ENCODE measurements around the gene PHF21A.
"Not testable (repeated sequence)": the region's sequence is repeated elsewhere in the genome, so short reads cannot be mapped to it uniquely, and the experiment has no call there.

Gene PHF21A

GRCh38 chr11:46036009-46036408 is 85.2 kb downstream of the PHF21A start:
- no peak for DNase-seq (ENCODE audit: low read depth in 3 of 3)

DNA sequence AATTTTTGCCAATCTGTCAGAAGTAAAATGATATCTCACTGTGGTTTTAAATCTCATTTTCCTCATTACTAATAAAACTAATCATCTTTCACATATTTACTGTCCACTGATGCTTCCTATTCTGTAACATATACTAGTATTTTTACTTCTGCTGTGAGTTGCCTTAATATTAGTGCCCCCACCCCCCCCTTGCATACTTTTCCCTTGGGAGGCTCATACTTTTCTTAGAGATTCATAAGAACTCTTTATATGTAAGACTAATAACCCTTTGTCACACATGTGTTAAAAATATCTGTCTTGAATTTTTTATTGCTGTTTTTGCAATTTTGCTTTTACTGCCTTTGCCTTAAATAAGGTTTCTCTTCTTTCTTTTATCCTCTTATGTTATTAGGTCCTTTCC is 87.2 kb downstream of the PHF21A start:
- DNase-seq (ENCODE audit: low read depth in 3 of 3): no peak

DNA sequence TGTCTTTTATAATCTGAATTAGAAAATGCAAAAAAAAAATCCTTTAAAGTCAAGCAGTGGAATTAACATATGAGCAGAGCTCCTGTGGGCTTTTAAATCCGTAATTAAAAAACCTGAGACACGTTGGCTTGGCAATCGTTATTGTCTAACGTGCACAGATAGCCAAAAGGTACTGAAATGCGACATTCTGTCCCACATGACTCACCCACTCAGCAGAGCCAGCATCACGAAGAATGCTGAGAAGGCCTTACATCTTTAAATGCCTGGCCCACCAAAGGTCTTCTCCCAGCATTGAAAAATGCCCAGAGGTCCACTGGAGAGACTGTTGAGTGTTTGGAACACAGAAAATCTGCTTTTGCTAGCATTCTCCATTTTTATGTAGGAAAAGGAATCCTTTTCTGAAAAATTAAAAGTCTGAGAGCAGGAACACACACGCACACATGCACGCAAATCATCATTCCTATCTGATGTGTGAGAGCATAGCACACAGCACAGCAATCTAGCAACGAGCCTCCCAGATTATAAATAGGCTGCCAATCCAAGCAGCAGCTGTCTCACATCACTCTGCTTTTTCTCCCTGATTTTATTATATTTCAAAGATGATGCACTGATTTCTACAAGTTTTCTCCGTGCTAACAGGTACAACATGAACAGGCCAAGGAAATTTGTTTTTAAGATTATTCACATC is 94.5 kb downstream of the PHF21A start:
- no peak for DNase-seq (ENCODE audit: low read depth in 3 of 3)

GRCh38 chr11:46020084-46020599 is 101.1 kb downstream of the PHF21A start:
- no peak for DNase-seq (ENCODE audit: low read depth in 3 of 3)

DNA sequence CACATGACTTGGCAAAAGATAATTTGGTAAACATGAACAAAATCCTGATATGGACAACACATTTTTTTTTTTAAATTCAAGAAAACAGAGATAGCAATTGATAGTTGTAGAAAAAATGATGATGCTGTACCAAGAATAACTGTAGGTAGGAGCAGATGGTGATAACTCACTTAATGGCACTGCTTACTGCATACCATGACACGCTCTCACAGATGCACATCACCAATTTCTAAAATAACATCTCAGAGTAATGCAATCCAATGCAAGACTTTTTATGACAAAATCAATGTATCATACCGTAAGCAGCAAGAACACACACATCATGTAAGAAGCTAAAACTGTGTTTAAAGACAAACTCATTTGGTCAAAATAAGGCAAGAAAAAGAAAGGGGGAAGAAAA is 102.6 kb downstream of the PHF21A start:
- DNase-seq (ENCODE audit: low read depth in 3 of 3): no peak

- DNase-seq (ENCODE audit: low read depth in 3 of 3): no peak
Measured at GRCh38 chr11:46017341-46017740, 103.9 kb downstream of the PHF21A start.

DNA sequence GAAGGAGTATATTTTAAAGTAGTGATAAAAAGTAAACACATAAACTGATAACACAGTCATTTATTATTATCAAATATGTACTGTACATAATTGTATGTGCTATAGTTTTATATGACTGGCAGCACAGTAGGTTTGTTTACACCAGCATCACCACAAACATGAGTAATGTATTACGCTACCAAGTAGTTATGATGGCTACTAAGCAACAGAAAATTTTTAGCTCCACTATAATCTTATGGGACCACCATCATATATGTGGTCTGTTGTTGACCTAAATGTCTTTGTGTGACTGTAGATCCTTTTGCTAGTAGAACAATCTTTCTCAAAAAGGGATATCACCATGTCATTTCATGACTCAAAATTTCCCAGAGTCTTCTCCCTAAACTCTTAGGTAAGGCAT is 105.3 kb downstream of the PHF21A start:
- DNase-seq (ENCODE audit: low read depth in 3 of 3): no peak

GRCh38 chr11:46014168-46014567 is 107.1 kb downstream of the PHF21A start:
- not testable (repeated sequence) for DNase-seq (ENCODE audit: low read depth in 3 of 3)

GRCh38 chr11:46012185-46012584 is 109.1 kb downstream of the PHF21A start:
- no peak for DNase-seq (ENCODE audit: low read depth in 3 of 3)

DNA sequence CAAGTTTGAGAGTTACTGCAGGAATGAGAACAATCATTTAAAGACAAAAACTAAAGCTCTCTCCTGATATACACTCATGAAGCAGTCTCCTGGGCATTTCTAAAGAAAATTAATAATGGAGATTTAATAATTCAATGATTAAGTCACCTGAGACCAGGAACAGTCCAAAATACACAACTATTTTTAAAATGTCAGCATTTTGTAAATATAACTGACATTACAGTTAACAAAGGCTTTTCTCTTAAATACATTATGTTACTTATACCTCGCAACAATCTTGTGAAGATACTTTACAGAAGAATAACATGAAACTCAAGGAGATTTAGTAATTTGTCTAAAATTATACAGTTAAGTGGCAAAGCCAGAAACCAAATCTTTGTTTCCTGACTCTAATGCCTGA is 111.2 kb downstream of the PHF21A start:
- no peak for DNase-seq (ENCODE audit: low read depth in 3 of 3)

DNA sequence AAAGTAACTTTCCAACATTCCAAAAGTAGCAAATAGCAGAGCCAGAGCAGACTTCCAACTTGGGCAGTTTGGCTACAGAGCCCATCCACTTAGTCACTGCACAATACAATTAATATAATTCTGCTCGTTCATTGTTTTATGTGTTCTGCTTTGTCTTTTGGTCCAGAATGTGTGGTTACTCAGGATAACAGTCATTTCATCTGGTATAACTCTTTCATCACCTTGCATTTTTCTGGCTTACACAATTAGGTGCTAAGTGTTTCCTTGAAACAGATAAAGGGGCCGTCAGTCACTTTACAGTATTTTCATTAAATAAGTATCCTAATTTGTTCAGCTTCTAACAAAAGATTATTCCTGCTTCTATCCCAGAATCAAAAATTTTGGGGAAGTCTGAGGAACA is 111.6 kb downstream of the PHF21A start:
- DNase-seq (ENCODE audit: low read depth in 3 of 3): no peak

DNA sequence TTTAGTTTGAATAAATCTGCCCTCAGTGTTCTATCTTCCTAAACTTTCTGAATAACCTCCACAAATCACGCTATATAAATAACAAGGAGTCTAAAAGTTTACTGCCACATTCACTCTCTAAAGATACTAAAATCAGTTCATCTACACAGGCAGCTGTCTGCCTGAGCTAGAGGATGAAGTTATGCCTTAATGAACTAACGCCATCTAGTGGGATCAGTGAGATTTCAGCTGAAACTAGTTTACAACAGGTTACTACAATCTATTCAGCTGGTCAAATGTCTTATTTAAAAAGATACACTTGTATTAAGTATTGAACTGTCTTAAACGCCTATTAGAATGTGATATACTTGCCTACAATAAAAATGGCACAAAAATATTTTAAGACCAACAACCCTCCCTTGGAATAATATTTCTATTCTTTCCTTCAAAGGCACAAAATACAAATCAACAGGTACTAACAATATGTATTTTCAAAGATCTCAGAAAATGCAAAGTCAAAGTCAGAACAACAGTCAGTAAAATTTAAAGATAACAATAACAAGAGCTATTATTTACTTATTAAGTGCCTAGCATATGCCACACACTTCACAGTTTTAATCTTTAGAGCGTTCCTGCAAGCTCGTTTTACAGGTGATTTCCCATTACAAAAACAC is 114.7 kb downstream of the PHF21A start:
- peak in 1 of 3 experiments; percentile 18 for DNase-seq (ENCODE audit: low read depth in 3 of 3)

DNA sequence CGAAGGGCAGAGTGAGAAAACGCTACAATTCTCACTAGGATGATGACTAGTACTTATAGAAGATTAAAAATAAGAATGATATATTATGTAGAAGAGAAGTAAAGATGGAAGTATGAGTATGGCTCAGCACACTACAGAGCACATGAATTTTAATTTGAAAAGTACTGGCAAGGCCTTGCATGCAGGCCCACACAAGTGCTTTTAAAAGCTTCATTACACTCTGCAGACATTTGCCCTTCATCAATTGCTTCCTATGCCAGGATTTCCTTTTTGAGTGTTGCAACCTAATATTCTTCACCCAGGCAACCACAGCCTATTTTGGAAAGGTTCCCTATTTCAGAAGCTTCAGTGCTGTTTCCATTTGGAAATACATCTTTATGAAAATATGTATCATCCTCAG is 117.7 kb downstream of the PHF21A start:
- DNase-seq (ENCODE audit: low read depth in 3 of 3): no peak

DNA sequence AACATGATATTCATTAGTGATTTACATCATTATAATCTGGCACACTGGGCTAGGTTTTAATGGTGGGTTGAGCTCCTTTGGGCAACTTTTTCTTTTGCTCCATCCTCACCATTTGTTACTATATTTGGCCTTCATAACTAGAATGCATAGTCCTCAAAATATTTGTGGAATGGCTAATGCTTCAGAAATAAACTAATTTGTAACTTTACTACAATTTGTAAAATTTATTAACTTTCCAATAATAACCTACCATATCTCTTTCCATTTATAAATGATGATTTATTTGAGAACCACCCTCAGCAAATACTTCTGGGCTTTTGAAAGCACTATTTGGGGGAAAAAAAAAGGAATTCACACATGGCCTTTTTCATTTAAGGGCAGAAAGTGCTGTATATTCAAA is 119.1 kb downstream of the PHF21A start:
- DNase-seq (ENCODE audit: low read depth in 3 of 3): no peak

DNA sequence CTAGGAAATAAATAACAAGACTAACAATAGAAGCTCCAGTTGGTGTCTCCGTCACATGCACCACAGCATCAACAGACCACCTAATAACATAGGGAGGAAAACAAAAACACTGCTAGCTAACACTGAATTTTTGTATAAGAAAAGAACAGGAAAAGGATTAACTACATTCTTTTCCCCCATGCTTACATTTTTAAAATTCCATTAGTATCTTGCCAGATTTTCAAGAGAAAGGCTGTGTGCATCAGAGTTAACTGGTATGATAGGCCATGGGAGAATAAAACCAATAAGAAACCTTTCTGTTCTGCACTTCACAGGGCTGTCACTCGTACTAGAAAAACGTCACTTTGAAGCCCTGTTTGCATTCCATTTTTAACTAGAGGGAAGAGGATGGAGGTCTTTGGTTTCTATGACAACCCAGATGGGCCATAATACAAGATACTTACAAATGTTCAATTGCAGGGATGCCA is 119.8 kb downstream of the PHF21A start:
- DNase-seq (ENCODE audit: low read depth in 3 of 3): no peak

DNA sequence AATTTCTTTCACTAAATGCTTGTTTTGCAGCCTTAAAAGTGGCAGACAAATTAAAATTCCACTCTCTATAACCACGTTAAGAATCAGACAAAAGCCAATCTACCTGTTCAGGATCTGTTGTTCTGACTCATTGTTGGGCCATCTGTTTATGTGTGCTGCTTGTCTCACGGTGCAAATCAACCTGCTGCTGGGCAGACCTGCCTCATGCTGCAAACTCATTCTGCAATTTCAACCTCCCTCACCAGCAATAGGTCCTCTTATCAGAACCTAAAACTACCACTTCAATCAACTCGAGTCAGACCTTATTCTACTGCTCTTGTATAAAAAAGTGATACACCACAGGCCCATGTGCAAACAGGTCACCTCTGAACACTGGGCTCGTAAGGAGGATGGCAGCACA is 123.7 kb downstream of the PHF21A start:
- DNase-seq (ENCODE audit: low read depth in 3 of 3): no peak

DNA sequence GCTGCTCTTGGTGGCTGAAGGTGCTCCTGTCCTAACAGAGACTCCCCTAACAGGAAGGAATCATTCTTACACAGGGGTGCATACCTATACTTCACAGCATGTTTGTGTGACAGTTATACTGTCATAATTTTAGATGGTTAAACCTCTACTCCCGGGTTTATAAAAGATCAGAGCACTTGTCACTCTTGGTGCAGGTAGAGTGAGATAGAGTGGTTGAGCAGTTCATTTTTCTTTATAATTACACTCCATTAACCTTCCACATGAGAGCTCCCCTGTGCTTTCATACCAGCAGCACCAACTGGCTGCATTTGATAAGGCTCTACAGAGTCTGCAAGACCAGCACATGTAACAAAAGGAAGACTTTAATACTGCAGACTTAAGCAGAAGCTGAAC is 125.9 kb downstream of the PHF21A start:
- DNase-seq (ENCODE audit: low read depth in 3 of 3): no peak

- no peak for DNase-seq (ENCODE audit: low read depth in 3 of 3)
Measured at GRCh38 chr11:45994371-45995341, 126.6 kb downstream of the PHF21A start.

DNA sequence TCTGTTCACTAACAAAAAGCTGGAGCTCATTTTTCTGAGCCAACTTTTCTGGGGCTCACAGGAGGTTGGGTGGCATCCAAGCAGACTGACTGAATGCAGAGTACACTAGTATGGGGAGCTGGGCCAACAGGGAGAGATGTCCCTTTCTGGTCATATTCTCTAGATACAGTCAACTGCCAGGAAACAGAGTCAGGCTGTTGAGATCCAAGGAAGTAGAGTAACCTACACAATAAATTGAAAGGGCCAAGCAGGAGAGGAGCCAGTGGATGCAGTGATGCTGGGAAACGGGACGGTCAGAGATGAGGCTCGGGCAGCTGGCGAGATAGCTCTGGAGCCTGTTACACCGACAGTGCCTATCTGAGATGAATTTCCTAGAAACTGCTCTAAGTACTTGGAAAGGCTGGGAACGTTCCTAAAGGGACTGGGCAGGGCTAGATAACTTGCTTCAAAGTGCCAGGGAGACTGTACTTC is 127.7 kb downstream of the PHF21A start:
- no peak for DNase-seq (ENCODE audit: low read depth in 3 of 3)

- DNase-seq (ENCODE audit: low read depth in 3 of 3): no peak
Measured at GRCh38 chr11:45988921-45989320, 132.3 kb downstream of the PHF21A start.

DNA sequence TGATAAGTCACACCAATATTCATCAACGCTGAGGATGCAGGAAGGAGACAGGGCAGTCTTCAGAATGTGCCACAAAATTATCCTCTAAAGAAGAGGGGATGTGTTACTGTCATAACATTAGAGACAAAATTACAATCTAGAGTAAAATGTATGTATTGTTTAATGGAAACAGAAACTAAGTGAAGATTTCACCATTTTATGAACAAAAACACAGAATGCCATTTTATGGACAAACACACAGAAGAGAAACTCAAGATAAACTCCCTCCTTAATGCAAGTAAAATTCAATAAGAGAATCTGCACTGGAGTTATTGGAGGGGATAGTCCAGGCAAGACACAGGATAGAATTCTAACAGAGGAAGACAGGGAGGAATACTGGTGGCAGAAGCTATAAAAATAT is 136.0 kb downstream of the PHF21A start:
- DNase-seq (ENCODE audit: low read depth in 3 of 3): no peak

DNA sequence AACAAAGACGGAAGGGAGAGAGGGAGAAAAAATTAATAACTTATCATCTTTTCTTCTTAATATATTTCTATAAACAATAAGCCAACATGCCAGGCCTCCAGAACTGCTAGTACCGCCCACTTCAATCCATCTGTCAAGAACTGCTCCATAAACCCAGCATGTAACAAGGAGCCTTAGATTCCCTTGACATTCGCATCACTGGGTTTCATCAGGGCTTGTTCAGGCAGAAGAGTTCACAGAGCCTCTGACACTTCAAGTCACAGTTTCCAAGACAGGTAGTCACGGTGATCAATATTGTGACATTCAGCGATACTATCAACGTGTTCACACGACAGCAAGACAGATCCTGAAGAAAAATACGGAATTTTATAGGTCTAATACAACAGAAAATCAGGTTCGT is 137.1 kb downstream of the PHF21A start:
- DNase-seq (ENCODE audit: low read depth in 3 of 3): no peak

Data from stimulated activated CD4-positive, alpha-beta T cell treated with anti-CD3 and anti-CD28 coated beads, TNF-alpha, amount 100 ng/mL, for 24 hours (primary cell).